Measurements from ENCODE around the gene LRRC8E.
"Not testable (repeated sequence)": the region's sequence is repeated elsewhere in the genome, so short reads cannot be mapped to it uniquely, and the experiment has no call there.

LRRC8E gene

DNA sequence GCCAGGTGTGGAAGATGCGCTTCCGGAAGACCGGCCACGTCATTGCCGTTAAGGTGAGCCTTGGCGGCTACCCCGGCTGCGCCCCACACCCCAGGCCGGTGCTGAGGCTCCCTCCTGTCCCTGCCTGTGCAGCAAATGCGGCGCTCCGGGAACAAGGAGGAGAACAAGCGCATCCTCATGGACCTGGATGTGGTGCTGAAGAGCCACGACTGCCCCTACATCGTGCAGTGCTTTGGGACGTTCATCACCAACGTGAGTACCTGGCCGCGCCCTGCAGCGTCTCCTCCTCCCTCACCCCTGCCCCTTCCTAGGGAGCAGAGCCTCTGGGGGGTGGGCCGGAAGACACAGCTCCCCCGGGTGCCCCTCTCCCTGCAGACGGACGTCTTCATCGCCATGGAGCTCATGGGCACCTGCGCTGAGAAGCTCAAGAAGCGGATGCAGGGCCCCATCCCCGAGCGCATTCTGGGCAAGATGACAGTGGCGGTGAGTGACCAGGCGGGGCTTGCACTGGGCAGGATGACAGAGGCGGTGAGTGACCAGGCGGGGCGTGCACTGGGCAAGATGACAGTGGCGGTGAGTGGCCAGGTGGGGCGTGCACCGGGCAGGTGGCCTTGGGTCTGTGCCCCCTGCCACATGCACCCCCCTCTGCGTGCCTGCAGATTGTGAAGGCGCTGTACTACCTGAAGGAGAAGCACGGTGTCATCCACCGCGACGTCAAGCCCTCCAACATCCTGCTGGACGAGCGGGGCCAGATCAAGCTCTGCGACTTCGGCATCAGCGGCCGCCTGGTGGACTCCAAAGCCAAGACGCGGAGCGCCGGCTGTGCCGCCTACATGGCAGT, 22.2 kb downstream of the LRRC8E start:
- no peak for DNase-seq

GRCh38 chr19:7911508-7912143, 23.3 kb downstream of the LRRC8E start:
- no peak for DNase-seq

- DNase-seq = no peak
These were observed 23.9 kb downstream of the LRRC8E start for GRCh38 chr19:7912144-7912696.

DNA sequence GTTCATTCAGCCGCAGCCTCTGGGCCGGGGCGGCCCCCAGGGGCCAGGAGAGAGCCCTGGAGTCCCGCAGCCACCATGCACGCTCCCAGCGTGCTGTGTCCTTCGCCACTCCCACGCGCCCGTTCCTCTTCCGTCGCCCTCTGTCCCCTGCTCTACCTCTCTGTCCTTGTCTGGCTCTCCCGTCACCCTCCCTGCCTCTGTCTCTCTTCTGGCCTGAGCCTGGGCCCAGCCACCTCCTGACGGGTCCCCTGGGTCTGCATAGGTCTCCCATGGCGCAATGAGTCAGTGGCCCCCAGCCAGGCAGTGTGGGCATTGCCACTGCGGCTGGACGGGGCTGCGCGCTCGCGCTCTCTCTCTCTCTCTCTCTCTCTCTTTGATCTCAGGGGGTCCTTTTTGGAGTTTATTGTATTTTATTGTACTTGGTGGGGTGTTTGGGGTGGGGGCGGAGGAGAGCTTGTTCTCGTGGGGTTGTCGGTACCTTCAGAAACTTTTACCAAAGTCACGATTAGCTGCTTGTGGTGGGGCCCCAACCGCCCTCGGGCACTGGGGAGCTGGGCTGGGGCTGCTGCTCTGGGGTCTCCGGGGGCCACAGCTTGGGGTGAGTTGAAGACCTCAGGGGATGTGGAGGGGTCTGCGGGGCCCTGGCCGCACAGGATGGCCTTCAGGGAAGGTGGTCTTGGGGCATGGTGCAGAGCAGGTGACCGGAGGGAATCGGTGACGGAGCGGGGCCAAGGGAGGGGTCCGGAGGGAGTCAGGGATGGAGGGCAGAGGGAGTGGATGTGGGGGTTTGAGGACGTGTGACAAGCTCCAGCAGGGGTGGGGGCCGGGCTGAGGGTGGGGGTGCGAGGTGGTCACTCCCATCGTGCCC, 24.6 kb downstream of the LRRC8E start:
- no peak for DNase-seq

GRCh38 chr19:7913652-7914051, 25.3 kb downstream of the LRRC8E start:
- no peak for DNase-seq

DNA sequence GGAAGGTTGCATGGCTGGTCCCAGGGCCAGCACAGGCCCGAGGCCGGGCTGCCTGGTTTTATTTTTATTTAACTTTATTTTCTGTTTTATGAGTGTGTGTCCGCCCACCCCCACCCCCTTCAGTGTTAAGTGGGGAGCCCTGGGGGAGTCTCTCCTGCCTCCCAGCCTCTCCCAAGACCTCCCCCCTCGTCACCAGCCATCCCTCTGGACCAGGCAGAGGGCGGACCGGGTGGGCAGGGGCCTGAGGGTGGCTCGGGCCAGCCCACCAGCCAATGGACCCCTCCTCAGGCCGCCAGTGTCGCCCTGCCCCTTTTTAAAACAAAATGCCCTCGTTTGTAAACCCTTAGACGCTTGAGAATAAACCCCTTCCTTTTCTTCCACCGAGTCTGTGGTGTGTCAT, 25.8 kb downstream of the LRRC8E start:
- no peak for DNase-seq

- no peak for DNase-seq
These were observed 26.3 kb downstream of the LRRC8E start, which contains the start of gene TGFBR3L for GRCh38 chr19:7914598-7915045. TSS of gene TGFBR3L (plus strand) at chr19:7914830.

DNA sequence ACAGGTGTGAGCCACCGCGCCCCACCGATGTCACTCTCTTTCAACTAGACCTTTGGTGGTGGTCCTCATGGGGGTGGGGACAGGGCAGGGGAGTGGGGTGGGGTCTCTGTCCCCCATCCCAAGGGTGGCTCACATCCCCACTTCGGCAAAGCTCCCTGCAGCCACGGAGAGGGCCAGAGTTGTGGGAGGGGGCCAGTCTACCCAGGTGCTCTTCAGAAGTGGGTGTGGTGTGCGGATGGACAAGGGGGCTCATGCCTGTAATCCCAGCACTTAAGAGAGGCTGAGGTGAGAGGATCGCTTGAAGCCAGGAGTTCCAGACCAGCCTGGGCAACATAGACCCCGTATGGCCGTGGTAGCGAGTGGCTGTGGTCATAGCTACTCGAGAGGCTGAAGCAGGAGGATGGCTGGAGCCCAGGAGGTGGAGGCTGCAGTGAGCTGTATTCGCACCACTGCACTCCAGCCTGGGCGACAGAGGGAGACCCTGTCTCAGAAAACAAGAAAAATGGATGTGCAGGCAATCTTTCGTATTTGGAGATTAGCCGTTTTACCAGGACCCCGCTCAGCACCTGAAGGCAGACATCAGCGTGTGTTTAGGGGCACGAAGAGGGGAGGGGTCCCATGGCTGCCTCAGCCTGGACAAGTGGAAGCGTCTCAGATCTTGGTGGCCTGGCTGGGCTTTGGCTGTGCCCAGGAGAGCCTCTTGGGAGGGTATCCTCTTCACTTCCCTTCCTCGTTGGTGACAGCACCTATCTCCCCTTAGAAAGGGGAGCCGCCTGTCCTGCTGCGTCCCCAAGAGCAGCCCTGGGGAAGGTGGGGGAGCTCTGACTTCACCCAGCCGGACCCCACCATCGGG, 27.2 kb downstream of the LRRC8E start:
- no peak for DNase-seq

- peak in 3 of 4 experiments; percentile 19 to 44 (median 31) for DNase-seq
These were observed 28.0 kb downstream of the LRRC8E start for GRCh38 chr19:7916103-7916954.

- DNase-seq = no peak
These were observed 28.6 kb downstream of the LRRC8E start for GRCh38 chr19:7916955-7917266.

GRCh38 chr19:7917267-7918061, 29.2 kb downstream of the LRRC8E start:
- peak in 3 of 4 experiments; percentile 20 to 60 (median 35) for DNase-seq

DNA sequence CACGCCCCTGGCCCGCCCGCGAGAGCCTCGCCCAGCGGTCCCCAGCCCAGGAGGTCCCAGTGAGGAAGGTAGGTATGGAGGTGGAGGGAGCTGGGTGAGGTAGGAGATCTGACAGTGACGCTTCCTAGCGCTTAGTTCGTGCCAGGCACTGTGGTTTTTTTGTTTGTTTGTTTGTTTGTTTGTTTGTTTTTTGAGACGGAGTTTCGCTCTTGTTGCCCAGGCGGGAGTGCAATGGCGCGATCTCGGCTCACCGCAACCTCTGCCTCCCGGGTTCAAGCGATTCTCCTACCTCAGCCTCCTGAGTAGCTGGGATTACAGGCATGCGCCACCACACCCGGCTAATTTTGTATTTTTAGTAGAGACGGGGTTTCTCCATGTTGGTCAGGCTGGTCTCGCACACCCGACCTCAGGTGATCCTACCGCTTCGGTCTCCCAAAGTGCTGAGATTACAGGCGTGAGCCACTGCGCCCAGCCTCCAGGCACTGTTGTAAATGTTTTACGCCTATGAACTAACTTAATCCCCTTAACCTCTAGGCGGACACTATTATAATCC, 29.8 kb downstream of the LRRC8E start:
- not testable (repeated sequence) for DNase-seq

- DNase-seq = no peak
These were observed 30.5 kb downstream of the LRRC8E start for GRCh38 chr19:7918615-7919421.

DNA sequence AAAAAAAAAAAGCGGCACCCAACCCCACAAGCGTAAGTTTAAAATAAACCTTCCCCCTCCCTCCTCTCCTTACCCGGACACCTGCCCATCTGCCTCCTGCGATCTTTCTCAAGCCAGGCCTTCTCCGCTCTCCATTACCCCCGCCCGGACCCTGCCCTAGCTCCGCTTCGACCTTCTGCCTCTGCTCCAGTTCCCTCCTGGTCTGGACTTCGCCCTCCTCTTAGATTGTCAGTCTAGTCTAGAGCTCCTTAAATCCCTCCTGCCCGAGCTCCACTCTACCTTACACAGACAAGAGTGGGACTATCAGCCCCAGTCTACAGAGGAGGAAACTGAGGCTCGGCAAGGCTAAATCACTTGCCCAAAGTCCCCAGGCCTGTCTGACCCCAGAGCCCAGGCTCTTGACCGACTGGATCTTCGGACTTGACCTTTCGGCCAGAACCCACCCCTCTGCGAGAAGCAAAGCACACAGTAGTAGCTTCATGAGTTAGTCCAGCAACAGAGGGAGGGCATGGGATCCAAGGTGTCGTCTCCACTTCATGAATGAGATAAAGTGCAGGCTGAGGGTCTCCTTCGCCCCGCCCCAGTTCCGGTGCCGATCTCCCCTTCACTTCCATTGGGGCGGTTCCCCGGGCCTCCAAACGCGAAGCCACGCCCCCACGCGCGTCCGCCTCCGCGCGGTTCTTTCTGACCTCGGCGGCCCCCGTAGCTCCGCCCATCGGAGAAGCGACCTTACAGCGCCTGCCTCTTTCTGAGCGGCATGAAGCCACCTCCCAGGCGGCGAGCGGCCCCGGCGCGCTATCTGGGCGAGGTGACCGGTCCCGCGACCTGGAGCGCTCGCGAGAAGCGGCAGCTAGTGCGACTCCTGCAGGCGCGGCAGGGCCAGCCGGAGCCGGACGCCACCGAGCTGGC, 31.6 kb downstream of the LRRC8E start, which contains the start of gene SNAPC2:
Gene SNAPC2 (plus strand): TSS at position 729 of the 909 bp plus-strand sequence. CDS start 29 bp downstream, at position 758.
- peak; percentile 84 to 95 (median 90) for DNase-seq

DNA sequence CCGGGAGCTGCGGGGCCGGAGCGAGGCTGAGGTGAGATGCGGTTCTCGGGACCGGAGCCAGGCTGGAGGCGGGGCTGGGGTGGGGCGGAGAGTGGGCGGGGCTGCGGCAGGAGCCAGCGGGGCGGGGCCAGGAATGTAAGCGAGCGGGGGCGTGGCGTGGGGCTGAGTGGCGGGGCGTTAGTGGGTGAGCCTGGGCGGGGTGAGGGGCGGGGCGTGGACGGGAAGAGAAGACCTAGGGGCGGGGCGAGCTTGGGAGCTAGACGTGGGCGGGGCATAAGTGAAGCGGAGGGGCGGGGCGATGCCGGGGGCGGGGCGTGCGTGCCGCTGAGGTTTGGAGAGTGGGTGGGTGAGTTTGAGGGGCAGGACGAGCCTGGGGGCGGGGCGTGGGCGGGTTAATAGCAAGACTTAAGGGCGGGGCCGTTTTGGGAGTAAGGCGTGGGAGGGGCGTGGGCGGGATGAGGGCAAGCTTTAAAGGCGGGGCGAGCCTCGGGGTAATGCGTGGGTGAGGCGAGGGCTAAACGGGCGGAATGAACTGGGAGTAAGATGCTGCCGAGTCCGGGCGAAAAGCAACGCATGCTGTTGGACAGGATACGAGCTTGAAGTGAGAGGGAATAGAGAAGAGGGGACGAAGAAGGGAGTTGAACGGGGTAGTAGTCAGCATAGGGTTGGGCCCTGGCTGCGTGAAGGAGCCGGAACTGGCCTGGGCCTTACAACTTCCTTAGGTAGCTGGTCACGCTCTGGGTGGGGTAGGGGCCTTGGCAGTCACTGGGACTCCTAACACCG, 32.4 kb downstream of the LRRC8E start:
- peak; percentile 90 to 100 (median 100) for DNase-seq

- no peak for DNase-seq
These were observed 33.1 kb downstream of the LRRC8E start for GRCh38 chr19:7921302-7921966.

All from activated naive CD4-positive, alpha-beta T cell (primary cell).